GM21367 (cell line): ENCODE results near the gene CDK9.
"Not testable (repeated sequence)": the region's sequence is repeated elsewhere in the genome, so short reads cannot be mapped to it uniquely, and the experiment has no call there.

ENCODE experiments used
- ATAC-seq: cut with Tn5 transposase; IDR thresholded peaks from one replicate; pipeline ENCODE4 v1.9.1; 2021; ENCODE audit not compliant: unreplicated experiment

CDK9 gene

DNA sequence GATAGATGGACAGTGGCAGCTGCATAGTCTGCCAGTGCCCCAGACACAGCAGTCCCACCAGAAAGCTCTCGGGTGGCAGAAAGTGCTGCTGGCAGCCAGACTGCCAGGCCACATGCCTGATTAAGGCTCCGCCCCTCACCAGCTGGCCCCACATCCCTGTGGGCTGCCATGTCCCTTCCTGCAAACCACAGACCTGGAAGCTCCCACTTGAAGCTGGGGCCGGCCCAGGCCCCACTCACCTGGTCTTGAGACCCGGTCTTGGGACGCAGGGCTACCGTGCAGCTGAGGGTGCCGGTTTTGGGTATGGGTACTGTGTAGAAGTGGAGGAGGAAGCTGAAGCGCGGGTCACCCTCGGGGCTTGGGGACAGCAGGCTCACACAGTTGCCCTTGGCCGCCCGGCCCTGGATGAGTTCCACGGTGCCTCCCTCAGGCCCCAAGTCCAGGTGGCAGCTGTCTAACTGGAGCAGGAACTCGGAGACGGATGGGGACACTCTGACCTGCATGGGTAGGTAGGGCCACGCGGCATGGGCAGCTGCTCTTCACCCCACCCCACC lies 32.1 kb downstream of the CDK9 start:
- no peak for ATAC-seq

- ATAC-seq: no peak
Observed at GRCh38 chr9:127818574-127818973, 32.7 kb downstream of the CDK9 start.

DNA sequence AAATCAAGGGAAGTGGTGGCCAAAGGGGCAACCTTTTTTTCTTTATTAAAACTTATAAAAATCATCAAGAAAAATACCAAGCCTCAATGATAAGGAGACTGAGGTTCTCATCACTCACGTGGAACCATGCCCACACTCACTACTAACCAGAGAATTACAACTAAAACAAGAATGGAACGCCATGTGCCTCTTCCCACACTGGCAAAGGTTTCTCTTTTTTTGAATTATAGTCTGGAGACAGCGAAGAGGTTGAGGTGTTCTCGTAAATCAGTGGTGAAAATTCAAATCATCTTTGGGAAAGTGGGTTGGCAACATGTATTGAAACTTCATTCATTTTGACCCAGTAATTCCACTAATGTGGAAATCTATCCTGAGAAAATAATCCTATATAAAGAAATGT lies 36.3 kb downstream of the CDK9 start:
- no peak for ATAC-seq

DNA sequence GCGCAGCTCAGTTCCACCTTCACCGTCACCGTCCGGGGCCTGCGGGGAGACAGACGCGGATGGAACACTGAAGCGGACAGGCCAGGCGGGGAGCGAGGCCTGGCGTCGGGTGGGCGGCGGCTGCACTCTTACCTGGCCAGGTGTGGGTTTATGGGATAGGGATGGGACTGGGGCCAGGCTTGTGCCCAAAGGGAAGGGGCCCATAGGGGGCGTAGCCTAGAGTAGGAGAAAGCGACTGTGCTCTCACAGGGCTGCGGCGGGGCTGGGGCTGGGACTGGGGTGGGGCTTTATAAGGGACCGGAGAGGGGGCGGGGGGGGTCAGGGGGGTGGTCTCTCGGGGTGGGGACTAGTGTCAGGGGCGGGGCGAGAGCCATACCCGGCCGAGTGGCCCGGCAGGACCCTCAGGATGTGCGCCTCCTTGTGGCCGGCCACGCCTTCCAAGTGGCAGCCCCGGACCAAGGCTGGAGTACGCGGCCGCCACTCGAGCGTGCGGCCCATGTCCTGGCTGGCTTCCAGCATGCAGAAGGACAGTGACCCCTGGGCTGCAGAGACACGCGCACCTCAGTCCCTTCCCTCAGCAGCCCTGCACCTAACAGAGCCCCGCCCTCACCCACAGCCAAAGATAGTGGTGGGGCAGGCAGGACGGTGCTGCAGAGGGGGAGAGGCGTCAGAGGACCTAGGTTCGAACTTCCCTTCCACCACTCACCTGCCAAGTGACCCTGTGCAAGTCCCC lies 39.7 kb downstream of the CDK9 start:
- ATAC-seq: no peak

DNA sequence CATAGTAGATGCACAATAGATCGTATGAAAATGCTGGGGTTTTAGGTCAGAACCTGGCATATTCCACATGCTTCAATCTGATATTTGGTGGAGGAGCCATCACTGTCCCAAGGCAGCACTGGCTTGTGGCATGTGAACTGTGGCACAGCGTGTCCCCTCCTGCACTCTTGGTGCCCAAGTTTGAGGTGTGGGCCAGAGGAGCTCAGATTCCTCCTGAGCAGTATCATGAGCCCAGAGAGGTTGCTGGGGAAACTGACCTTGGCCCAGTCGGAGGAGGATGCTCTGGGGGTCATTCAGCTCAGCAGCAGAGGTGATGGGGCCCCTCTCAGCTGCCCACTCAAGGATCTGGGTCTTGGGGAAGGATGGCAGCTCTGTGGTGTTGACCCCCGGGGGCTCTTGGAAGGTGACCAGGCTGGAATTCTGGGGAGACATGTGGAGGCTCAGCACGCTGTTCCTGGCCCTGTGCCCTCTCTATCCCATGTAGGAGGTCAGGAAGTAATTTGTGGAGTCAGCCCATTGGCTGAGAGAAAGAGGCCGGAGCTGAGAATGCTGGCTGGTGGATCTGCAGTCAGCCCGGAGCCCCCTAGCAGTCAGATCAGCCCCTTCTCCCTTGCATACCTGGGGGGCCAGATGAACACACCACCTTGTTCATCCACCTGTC lies 40.5 kb downstream of the CDK9 start:
- ATAC-seq: no peak

DNA sequence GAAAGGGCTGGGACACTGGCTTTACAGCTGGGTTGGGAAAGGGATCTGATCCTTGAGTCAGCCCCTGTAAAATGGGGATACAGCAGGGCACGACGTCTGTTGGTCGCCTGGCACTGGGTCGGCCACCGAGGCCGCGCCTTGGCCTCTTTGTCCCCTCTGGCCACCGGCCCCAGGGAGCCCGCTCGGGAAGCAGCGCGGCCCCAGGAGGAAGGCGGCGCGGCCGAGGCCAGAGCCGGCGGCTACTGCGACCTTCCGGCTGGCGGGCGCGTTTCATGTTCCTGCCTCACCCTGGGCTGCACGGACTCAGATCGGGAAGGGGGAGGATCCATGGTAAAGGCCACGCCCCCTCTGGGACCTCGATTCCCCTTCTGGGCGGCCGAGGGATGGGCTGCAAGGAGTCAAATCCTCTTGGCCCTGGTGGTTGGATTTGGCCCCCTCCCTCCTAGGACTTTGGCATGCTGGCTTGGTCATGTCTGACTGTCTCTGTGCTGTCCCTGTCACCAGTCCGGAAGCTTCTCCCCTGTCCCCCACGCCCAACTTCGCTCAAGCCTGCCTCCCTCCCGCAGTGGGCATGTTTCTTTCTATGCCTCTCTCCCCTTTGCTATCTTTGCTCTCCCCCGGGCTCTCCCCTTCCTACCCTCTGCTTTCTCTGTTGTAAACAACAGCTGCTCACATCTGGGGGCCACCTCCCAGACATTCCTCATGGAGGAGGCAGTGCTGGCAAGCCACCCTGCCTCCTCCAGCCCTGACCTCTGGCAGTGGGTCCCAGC lies 42.6 kb downstream of the CDK9 start:
- ATAC-seq: no peak

DNA sequence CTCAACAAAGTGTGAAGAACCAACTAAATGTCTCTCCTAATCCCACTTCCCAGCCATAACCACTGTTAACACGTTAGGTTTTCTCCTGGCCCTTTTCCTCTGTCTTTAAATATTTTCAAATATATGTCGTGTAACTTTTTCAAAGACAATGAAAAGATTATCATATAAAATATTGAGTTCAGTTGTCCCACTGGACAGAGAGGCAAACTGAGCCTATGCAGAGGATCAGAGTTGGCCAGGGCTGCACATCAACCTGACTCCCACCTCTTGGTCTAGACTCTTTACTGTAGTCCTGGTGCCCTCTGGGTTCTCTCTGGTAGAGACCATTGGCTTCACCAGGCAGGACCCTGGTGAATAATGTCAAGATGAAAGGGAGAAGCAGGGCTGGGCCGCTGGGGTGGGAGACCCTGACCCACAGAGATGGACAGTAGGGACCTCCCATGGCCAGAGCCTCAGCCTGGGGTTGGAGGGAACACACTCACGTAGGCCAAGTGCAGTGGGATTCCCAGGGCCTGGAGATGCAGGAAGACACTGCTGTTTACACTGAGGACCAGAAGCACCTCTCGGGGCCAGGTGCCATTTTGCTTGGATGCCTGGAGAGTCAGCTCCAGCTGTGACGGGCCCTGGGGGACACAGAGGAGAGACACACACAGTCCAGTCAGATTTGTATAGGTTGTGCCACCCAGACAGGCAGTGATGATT lies 43.5 kb downstream of the CDK9 start:
- no peak for ATAC-seq

GRCh38 chr9:127832248-127832647 lies 46.4 kb downstream of the CDK9 start:
- no peak for ATAC-seq

GRCh38 chr9:127833555-127833954 lies 47.7 kb downstream of the CDK9 start:
- no peak for ATAC-seq

DNA sequence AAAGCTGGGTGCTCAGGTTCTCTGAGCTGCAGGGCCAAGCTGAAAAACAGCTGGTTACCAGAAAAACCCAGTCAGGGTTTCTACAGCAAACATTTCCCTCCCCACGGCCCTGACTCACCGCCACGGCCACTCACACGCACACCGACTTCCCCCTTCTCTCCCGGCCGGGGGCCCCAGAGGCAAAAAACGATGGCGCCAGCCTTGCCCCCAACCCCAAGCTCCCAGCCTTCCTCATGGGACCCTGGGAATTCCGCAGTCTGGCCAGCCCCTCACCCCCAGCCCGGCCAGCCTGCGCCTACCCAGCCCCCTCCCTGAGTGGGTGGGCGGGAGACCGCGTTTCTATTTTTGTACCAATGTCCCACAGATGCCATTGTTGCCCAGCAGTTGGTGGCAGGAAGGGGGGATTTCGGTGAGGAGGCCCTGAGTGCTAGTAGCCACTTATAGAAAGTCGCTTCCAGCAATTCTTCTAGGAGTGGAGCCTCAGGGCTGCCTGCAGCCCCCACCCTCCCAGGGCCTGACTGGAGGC lies 50.2 kb downstream of the CDK9 start:
- no peak for ATAC-seq

GRCh38 chr9:127836561-127836960 lies 50.7 kb downstream of the CDK9 start:
- not testable (repeated sequence) for ATAC-seq

GRCh38 chr9:127837346-127837745 lies 51.5 kb downstream of the CDK9 start:
- ATAC-seq: no peak

- ATAC-seq: no peak
Observed at GRCh38 chr9:127838375-127839078, 52.7 kb downstream of the CDK9 start.
